ENCODE data around the gene SLC22A3.

GRCh38 chr6:160445130-160445529 is 97.0 kb downstream of the SLC22A3 start:
- no peak for TF ChIP-seq POLR2A (IDR thresholded peaks at IDR 0.05; ENCODE audit: low read length)
- no peak for TF ChIP-seq GATA1 (IDR thresholded peaks at IDR 0.05; ENCODE audit: low read depth, low read length)

Measured in erythroblast (primary cell).